Keratinocyte (primary cell): ENCODE data around the gene SPG7.

Experiments
- CTCF ChIP-seq, 3 experiments: IDR thresholded peaks in 1 of 3; conservative IDR thresholded peaks in 1 of 3; optimal IDR thresholded peaks in 1 of 3; 2 replicates in 2 of 3; 3 replicates in 1 of 3; pipeline versions ENCODE3 to v1.5.1; 2011; ENCODE audit warnings: low read length in 3 of 3, mild to moderate bottlenecking in 3 of 3, moderate library complexity in 2 of 3, control low read depth in 1 of 3, inconsistent platforms in 1 of 3; ENCODE audit not compliant: insufficient read depth in 2 of 3; ENCODE audit errors: extremely low read depth in 1 of 3
- EZH2 ChIP-seq: IDR thresholded peaks from one replicate; pipeline ENCODE4 v1.6.1; 2012; ENCODE audit warnings: inconsistent platforms, mild to moderate bottlenecking, low read length, moderate library complexity

- TF ChIP-seq CTCF (optimal IDR thresholded peaks at IDR 0.05 in 1 of 3, IDR thresholded peaks at IDR 0.05 in 1 of 3, conservative IDR thresholded peaks at IDR 0.05 in 1 of 3; ENCODE audit: extremely low read depth in 1 of 3, insufficient read depth in 2 of 3, low read length in 3 of 3) (no peak), EZH2 (no peak)
Observed at GRCh38 chr16:89563639-89564392, 55.6 kb downstream of the SPG7 start.
